Right atrium auricular region (tissue), 2 donors: ENCODE results near the gene VIPR2. TPM values are rescaled to one million over a fixed set of nuclear protein-coding genes. Genes with fewer than 3 reads are reported as not detected.
A peak's percentile ranks its signal among the peaks of the same experiment; 100 is the strongest.

Experiments
- DNase-seq: peaks from one replicate; pipeline ENCODE4 v3.0.0-alpha.2; 2019; ENCODE audit warnings: low spot score
- H3K27ac ChIP-seq, 2 donors: fragments of 200-600 bp; sonication (generic); 1 replicate in 1 of 2; 2 replicates in 1 of 2; pipeline ENCODE4 v1.5.1; 2016 to 2019
- H3K27me3 ChIP-seq, 2 donors: fragments of 200-600 bp; sonication (generic); one replicate each; pipeline versions ENCODE4 v1.5.1 to v1.6.0; 2017 to 2019
- H3K36me3 ChIP-seq: fragments of 200-600 bp; sonication (generic); one replicate; pipeline ENCODE4 v1.5.1; 2016
- H3K4me1 ChIP-seq, 2 donors: fragments of 200-600 bp; sonication (generic); one replicate each; pipeline versions ENCODE4 v1.5.1 to v1.6.0; 2017 to 2019
- H3K4me3 ChIP-seq, 2 donors: fragments of 200-600 bp; sonication (generic); 1 replicate in 1 of 2; 2 replicates in 1 of 2; pipeline ENCODE4 v1.5.1; 2017 to 2019; ENCODE audit warnings: mild to moderate bottlenecking in 1 of 2, moderate library complexity in 1 of 2
- H3K9me3 ChIP-seq, 2 donors: fragments of 200-600 bp; sonication (generic); one replicate each; pipeline ENCODE4 v1.5.1; 2019
- CTCF ChIP-seq, 2 donors: fragments of 200-600 bp; sonication (generic); IDR thresholded peaks; one replicate each; pipeline ENCODE4 v1.5.1; 2019; ENCODE audit warnings: antibody characterized with exemption in 2 of 2
- total RNA-seq, 2 donors: library from RNA; depleted of rRNA; stranded (reverse); fragments of >200 nt; gene quantifications; one replicate each; pipeline ENCODE4 v1.1.0, GENCODE V29; 2016

Gene VIPR2
- total RNA-seq, 2 donors from 2014 or later: 3.8 to 13.4 TPM

- Histone ChIP-seq H3K4me1 (peaks cover 0 to 63% of the 10 kb centered on the region in 2 donors), H3K9me3 (no peaks in the 10 kb centered on the region), H3K36me3 (peaks cover 3% of the 10 kb centered on the region), H3K4me3 (no peak overlapping the region), H3K27ac (peak overlapping the region; percentile 89 to 96), H3K27me3 (no peaks in the 10 kb centered on the region)
- DNase-seq: peak; percentile 43
- TF ChIP-seq CTCF (IDR thresholded peaks at IDR 0.05): no peak
Observed at GRCh38 chr7:159099711-159100231, 44.9 kb downstream of the VIPR2 start.

- Histone ChIP-seq H3K4me1 (peaks cover 0 to 63% of the 10 kb centered on the region in 2 donors), H3K27me3 (no peaks in the 10 kb centered on the region), H3K27ac (peak overlapping the region; percentile 89 to 96), H3K36me3 (peaks cover 3% of the 10 kb centered on the region), H3K9me3 (no peaks in the 10 kb centered on the region), H3K4me3 (no peak overlapping the region)
- peak; percentile 63 for DNase-seq
- no peak for TF ChIP-seq CTCF (IDR thresholded peaks at IDR 0.05)
Observed at GRCh38 chr7:159098811-159099655, 45.6 kb downstream of the VIPR2 start.

- peak overlapping the region; percentile 89 to 96 for H3K27ac ChIP-seq
- no peak for TF ChIP-seq CTCF (IDR thresholded peaks at IDR 0.05)
- no peaks in the 10 kb centered on the region for H3K27me3 ChIP-seq
- H3K4me3 ChIP-seq: no peak overlapping the region
- H3K9me3 ChIP-seq: no peaks in the 10 kb centered on the region
- peaks cover 3% of the 10 kb centered on the region for H3K36me3 ChIP-seq
- no peak for DNase-seq
- peaks cover 0 to 64% of the 10 kb centered on the region in 2 donors for H3K4me1 ChIP-seq
Observed at GRCh38 chr7:159098424-159098786, 46.3 kb downstream of the VIPR2 start.

- no peak for DNase-seq
- Histone ChIP-seq H3K36me3 (peaks cover 3% of the 10 kb centered on the region), H3K4me3 (no peak overlapping the region)
Observed at GRCh38 chr7:159097661-159098423, 46.8 kb downstream of the VIPR2 start.

More at GRCh38 chr7:159097661-159098423, 46.8 kb downstream of the VIPR2 start:
- no peak for TF ChIP-seq CTCF (IDR thresholded peaks at IDR 0.05)
- Histone ChIP-seq H3K9me3 (no peaks in the 10 kb centered on the region), H3K27ac (peak overlapping the region; percentile 89 to 96), H3K27me3 (no peaks in the 10 kb centered on the region), H3K4me1 (peaks cover 0 to 65% of the 10 kb centered on the region in 2 donors)
